Hepatocyte (in vitro differentiated cells): ENCODE data around the gene MED4. TPM values are rescaled to one million over a fixed set of nuclear protein-coding genes. Genes with fewer than 3 reads are reported as not detected.
A peak's percentile ranks its signal among the peaks of the same experiment; 100 is the strongest.

Experiments used
- DNase-seq: peaks from one replicate; pipeline ENCODE4 v3.0.0-alpha.2; 2016; ENCODE audit warnings: low spot score
- H2AFZ ChIP-seq: fragments of 200-600 bp; sonication (generic); 2 replicates; pipeline ENCODE4 v1.6.0; 2016; ENCODE audit warnings: antibody characterized with exemption, mild to moderate bottlenecking
- H3K27ac ChIP-seq: fragments of 200-600 bp; sonication (generic); 2 replicates; pipeline ENCODE4 v1.5.1; 2016; ENCODE audit warnings: mild to moderate bottlenecking
- H3K27me3 ChIP-seq: fragments of 200-600 bp; sonication (generic); 2 replicates; pipeline ENCODE4 v1.6.1; 2016
- H3K36me3 ChIP-seq: fragments of 200-600 bp; sonication (generic); replicated peaks from 2 replicates; pipeline ENCODE4 v1.5.1; 2016; ENCODE audit warnings: low read depth; ENCODE audit not compliant: insufficient read depth
- H3K4me1 ChIP-seq: fragments of 200-600 bp; sonication (generic); 2 replicates; pipeline ENCODE4 v1.5.1; 2016; ENCODE audit warnings: mild to moderate bottlenecking, moderate library complexity; ENCODE audit not compliant: insufficient read depth
- H3K4me2 ChIP-seq: fragments of 200-600 bp; sonication (generic); 2 replicates; pipeline ENCODE4 v1.6.0; 2016
- H3K4me3 ChIP-seq: fragments of 200-600 bp; sonication (generic); 2 replicates; pipeline ENCODE4 v1.5.1; 2016; ENCODE audit warnings: mild to moderate bottlenecking
- H3K79me2 ChIP-seq: fragments of 200-600 bp; sonication (generic); 2 replicates; pipeline ENCODE4 v1.6.0; 2017; ENCODE audit warnings: mild to moderate bottlenecking
- H3K9me2 ChIP-seq: fragments of 200-600 bp; sonication (generic); replicated peaks from 2 replicates; pipeline ENCODE4 v1.6.0; 2017; ENCODE audit warnings: mild to moderate bottlenecking; ENCODE audit not compliant: insufficient read depth
- H3K9me3 ChIP-seq: fragments of 200-600 bp; sonication (generic); 2 replicates; pipeline ENCODE4 v1.5.1; 2016; ENCODE audit warnings: low read depth, mild to moderate bottlenecking
- H4K20me1 ChIP-seq: fragments of 200-600 bp; sonication (generic); 2 replicates; pipeline ENCODE4 v1.6.0; 2016; ENCODE audit warnings: mild to moderate bottlenecking; ENCODE audit not compliant: insufficient read depth, poor library complexity, severe bottlenecking
- EZH2 ChIP-seq: fragments of 200-600 bp; sonication (generic); IDR thresholded peaks from 2 replicates; pipeline ENCODE4 v1.6.1; 2016; ENCODE audit warnings: antibody characterized with exemption, mild to moderate bottlenecking, borderline replicate concordance
- EZH2phosphoT487 ChIP-seq: fragments of 200-600 bp; sonication (generic); IDR thresholded peaks from one replicate; pipeline ENCODE4 v1.6.1; 2018; ENCODE audit warnings: antibody characterized with exemption, mild to moderate bottlenecking, low read depth, moderate library complexity; ENCODE audit not compliant: unreplicated experiment, severe bottlenecking
- WGBS: methylation state at CpG from one replicate; pipeline ENCODE4 v1.1.6; 2016; ENCODE audit warnings: low lambda C conversion rate; ENCODE audit errors: missing lambda C conversion rate; 5-methylcytosine and 5-hydroxymethylcytosine counted together
- polyA plus RNA-seq: library from polyadenylated mRNA; unstranded; fragments of >200 nt; fragmentation: Nextera tagmentation; extraction: Ambion mirVana; gene quantifications from 2 replicates; pipeline ENCODE4 v1.2.1, GENCODE V29; 2016
- total RNA-seq: library from RNA; depleted of rRNA; stranded (reverse); fragments of >200 nt; gene quantifications from 2 replicates; pipeline ENCODE4 v1.2.3, GENCODE V29; 2014
- TF ChIP-seq, protein P1 (sequence below): fragments of 200-600 bp; sonication (generic); IDR thresholded peaks from 2 replicates; pipeline ENCODE4 v1.5.1; 2016; ENCODE audit warnings: antibody characterized with exemption, mild to moderate bottlenecking; ENCODE audit not compliant: poor library complexity

The MED4 gene
- total and polyA plus RNA-seq, 2 experiments from 2014 or later, result 37.4 to 63.4 TPM

DNA sequence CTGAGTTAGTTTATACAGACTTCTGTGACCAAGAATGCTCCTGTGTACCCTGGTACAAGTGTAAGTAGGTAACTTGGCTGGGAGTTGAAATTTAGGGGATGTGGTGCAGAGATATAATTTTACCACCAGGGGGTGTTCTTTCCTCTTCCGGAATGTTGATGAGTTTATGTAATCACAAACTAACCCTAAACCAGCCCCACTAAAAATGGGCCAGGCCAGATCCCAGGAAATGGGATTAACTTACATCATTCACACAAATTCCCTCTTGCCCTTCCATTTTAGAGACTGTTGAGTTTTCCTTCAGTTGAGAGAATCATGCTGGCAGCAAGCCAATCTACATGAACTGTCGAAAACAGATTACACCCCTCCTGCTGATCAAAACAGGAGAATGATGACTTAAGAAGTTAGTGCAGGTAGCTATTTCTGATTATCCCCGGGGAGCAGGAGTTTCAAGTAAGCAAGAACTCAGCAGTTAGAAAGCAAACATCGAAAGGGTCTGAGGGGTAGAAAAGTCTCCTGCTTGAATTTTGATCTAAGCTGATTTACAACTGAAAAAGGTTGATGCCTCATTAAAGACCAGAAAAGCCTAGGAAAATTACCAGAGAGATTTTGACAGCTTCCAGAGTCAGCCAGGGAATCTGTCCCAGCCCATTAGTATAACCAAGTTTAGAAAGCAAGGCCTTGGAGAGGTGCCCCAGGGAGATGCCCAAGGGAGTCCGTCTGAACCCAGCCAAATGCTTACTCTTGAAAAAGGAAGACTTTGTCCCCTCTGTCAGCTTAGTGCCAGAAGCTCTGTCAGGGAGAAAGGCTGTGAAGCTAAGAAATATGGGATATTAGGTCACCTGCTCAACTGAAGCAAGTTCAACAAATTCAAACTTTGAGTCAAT, 32.3 kb upstream of the MED4 start:
- TF ChIP-seq, protein P1, sequence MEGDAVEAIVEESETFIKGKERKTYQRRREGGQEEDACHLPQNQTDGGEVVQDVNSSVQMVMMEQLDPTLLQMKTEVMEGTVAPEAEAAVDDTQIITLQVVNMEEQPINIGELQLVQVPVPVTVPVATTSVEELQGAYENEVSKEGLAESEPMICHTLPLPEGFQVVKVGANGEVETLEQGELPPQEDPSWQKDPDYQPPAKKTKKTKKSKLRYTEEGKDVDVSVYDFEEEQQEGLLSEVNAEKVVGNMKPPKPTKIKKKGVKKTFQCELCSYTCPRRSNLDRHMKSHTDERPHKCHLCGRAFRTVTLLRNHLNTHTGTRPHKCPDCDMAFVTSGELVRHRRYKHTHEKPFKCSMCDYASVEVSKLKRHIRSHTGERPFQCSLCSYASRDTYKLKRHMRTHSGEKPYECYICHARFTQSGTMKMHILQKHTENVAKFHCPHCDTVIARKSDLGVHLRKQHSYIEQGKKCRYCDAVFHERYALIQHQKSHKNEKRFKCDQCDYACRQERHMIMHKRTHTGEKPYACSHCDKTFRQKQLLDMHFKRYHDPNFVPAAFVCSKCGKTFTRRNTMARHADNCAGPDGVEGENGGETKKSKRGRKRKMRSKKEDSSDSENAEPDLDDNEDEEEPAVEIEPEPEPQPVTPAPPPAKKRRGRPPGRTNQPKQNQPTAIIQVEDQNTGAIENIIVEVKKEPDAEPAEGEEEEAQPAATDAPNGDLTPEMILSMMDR, result peak; percentile 69
- no peak for TF ChIP-seq EZH2
- Histone ChIP-seq H3K36me3 (no peaks in the 10 kb centered on the region), H3K9me3 (no peaks in the 10 kb centered on the region), H3K4me3 (no peak overlapping the region), H3K79me2 (no peaks in the 10 kb centered on the region), H3K27ac (peak overlapping the region; percentile 49), H3K4me2 (peak overlapping the region; percentile 49), H4K20me1 (no peaks in the 10 kb centered on the region), H3K27me3 (no peaks in the 10 kb centered on the region), H2AFZ (peak overlapping the region; percentile 7), H3K4me1 (peaks cover 8% of the 10 kb centered on the region), H3K9me2 (no peaks in the 10 kb centered on the region)
- DNase-seq, result peak; percentile 76
- whole genome bisulfite sequencing, result 23% methylated on average over 5 of the region's 5 CpGs

DNA sequence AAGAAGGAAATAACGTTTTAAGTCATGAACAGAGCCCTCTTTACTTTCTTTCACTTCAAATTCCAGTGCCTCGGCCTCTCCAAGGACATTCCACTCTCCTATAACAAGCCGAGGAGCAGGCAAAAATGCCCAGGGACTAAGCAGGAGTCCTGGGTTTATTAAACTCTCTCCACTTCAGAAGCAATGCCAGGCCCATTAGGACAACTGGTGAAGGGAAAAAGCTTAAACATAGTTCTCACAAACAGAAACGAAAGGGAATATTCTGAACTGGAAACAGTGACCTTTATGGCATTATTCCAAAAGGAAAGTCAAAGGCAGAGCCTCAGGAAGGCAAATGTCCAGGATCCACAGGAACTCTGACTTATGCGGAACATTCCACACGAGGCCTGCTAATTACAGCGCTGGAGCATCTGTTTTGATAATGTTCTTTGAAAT, 30.9 kb upstream of the MED4 start:
- TF ChIP-seq EZH2phosphoT487 (no peak), EZH2 (no peak)
- DNase-seq, result peak; percentile 39
- 60% methylated on average over 7 of the region's 7 CpGs for WGBS

DNA sequence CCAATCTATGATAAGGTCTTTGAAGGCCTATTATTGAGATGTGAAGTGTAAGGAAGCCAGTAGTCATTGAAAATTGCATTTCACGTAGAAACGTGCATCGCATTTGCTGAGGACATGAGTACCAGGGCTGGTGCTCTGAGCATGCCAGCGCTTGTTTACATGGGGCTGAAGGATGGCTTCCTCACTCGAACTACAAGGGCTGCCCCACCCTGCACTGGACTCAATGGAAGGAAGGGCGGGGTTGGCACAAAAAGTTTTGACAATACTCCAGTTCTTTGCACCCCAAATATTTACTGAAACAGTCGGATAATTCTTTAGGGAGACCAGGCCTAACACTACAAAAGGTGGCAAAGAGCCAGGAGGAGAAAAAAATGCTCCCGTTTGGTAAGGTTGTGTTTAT, 28.9 kb upstream of the MED4 start:
- no peaks in the 10 kb centered on the region for H3K9me2 ChIP-seq
- H3K9me3 ChIP-seq, result no peaks in the 10 kb centered on the region
- H3K4me2 ChIP-seq, result no peak overlapping the region
- 87% methylated on average over 8 of the region's 8 CpGs for WGBS
- DNase-seq, result no peak
- H4K20me1 ChIP-seq, result no peaks in the 10 kb centered on the region
- no peaks in the 10 kb centered on the region for H3K36me3 ChIP-seq
- H3K4me3 ChIP-seq, result no peak overlapping the region
- no peak for TF ChIP-seq EZH2
- TF ChIP-seq, protein P1, result no peak
- TF ChIP-seq EZH2phosphoT487, result no peak
- H3K27ac ChIP-seq, result no peak overlapping the region
- H3K79me2 ChIP-seq, result no peaks in the 10 kb centered on the region
- H2AFZ ChIP-seq, result no peak overlapping the region
- H3K4me1 ChIP-seq, result peaks cover 8% of the 10 kb centered on the region
- no peaks in the 10 kb centered on the region for H3K27me3 ChIP-seq

More for the DNA sequence above, 30.9 kb upstream of the MED4 start:
- no peaks in the 10 kb centered on the region for H3K79me2 ChIP-seq
- peaks cover 8% of the 10 kb centered on the region for H3K4me1 ChIP-seq
- no peak overlapping the region for H3K4me3 ChIP-seq
- H3K9me3 ChIP-seq, result no peaks in the 10 kb centered on the region
- H3K27ac ChIP-seq, result peak overlapping the region; percentile 64
- H3K27me3 ChIP-seq, result no peaks in the 10 kb centered on the region
- H4K20me1 ChIP-seq, result no peaks in the 10 kb centered on the region
- H3K9me2 ChIP-seq, result no peaks in the 10 kb centered on the region
- peak overlapping the region; percentile 26 for H3K4me2 ChIP-seq
- no peaks in the 10 kb centered on the region for H3K36me3 ChIP-seq
- H2AFZ ChIP-seq, result peak overlapping the region; percentile 11

DNA sequence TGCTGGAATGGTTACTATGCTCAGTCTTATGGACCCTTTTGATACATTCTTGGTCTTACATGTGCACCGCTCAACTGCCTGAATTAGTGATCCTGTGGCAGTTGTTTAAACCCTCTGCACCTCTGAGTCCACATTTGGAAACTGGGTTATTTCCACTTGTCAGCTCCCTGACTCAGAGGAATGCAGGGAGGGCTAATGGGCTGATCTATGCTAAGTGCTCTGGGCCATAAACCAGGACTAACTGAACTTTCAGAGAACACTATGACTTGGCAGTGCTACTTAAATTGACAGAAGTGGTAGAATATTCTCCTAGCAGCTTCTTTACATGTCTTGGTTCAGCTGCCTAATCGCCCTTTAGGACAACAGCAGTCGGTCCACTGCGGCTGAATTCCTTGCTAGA, 26.8 kb upstream of the MED4 start:
- TF ChIP-seq EZH2phosphoT487, result no peak
- TF ChIP-seq, protein P1, result no peak
- no peak for TF ChIP-seq EZH2

More for the DNA sequence above, 26.8 kb upstream of the MED4 start:
- WGBS, result 50% methylated on average over 4 of the region's 4 CpGs
- Histone ChIP-seq H3K4me3 (no peak overlapping the region), H2AFZ (no peak overlapping the region), H3K79me2 (no peaks in the 10 kb centered on the region), H3K9me2 (no peaks in the 10 kb centered on the region), H3K4me2 (no peak overlapping the region), H3K27ac (no peak overlapping the region), H3K4me1 (no peaks in the 10 kb centered on the region), H3K9me3 (no peaks in the 10 kb centered on the region), H3K36me3 (no peaks in the 10 kb centered on the region), H3K27me3 (no peaks in the 10 kb centered on the region), H4K20me1 (no peaks in the 10 kb centered on the region)
- no peak for DNase-seq
